Ovary (tissue), 3 donors: ENCODE results near the gene GPR61.

Experiments used
- CTCF ChIP-seq, 3 donors: fragments of 450-650 bp in 2 of 3; fragments of 200-600 bp in 1 of 3; IDR thresholded peaks; one replicate each; pipeline versions ENCODE4 v1.5.1 to v1.8.0; 2016 to 2022; ENCODE audit warnings: antibody characterized with exemption in 3 of 3, mild to moderate bottlenecking in 1 of 3
- POLR2A ChIP-seq: fragments of 450-650 bp; IDR thresholded peaks from one replicate; pipeline ENCODE4 v1.6.1; 2017; ENCODE audit warnings: antibody characterized with exemption, mild to moderate bottlenecking, moderate library complexity
- donor health status: DM: no; HTN: no; CAD: no.

- TF ChIP-seq CTCF (IDR thresholded peaks at IDR 0.05) (no peak), POLR2A (no peak)
Measured at GRCh38 chr1:109527846-109528695, 11.6 kb upstream of the GPR61 start.
